ENCODE measurements around the gene ANO6. TPM values are rescaled to one million over a fixed set of nuclear protein-coding genes. Genes with fewer than 3 reads are reported as not detected.

ANO6 gene
- total and polyA plus RNA-seq, 2 donors (not counting 1 experiment from before 2014, with no cell fraction given): 6.6 to 19.5 TPM

DNA sequence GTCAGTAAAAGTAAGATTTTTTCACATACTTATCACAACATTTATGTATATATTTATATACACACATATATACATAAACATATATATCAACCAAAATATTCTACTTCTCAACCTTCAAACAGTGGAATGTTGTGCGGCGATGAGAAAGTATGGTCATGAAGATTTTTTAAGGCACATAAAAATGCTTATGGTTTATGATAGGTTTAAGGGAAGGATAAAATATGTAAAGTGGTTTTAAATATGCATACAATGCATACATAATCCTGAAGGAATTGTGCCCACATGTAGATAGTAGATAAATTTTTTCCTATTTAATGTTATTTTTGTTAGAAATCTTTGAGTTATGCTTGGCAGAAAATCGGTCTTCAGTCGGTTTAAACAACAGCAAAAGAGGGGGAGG, 182.7 kb downstream of the ANO6 start:
- no peak overlapping the region for H2AFZ ChIP-seq (ENCODE audit: insufficient read depth, low read depth, low read length, poor library complexity, severe bottlenecking)
- TF ChIP-seq EZH2 (IDR thresholded peaks at IDR 0.05; ENCODE audit: borderline replicate concordance, insufficient read depth, low read depth, low read length, poor library complexity, severe bottlenecking) (no peak), CTCF (IDR thresholded peaks at IDR 0.05) (no peak)
- H3K4me1 Mint-ChIP-seq: no peaks in the 10 kb centered on the region
- H3K9me3 Mint-ChIP-seq (ENCODE audit: insufficient read depth): peaks cover 5% of the 10 kb centered on the region
- H4K20me1 ChIP-seq (ENCODE audit: control insufficient read depth, insufficient read depth, low read length, poor library complexity, severe bottlenecking): no peaks in the 10 kb centered on the region
- H3K27me3 Mint-ChIP-seq: no peaks in the 10 kb centered on the region
- intact Hi-C loops (cut with micrococcal nuclease): no loop called here
- H3K79me2 ChIP-seq (ENCODE audit: control insufficient read depth, insufficient read depth, low read length): no peaks in the 10 kb centered on the region
- H3K9me3 ChIP-seq (ENCODE audit: control extremely low read depth in 1 of 3, control insufficient read depth in 2 of 3, insufficient read depth in 1 of 3, low read length in 2 of 3): no peaks in the 10 kb centered on the region
- H3K9ac ChIP-seq (ENCODE audit: low read length): no peak overlapping the region
- no CpG with 5 or more reads among the region's 4 CpGs for WGBS (ENCODE audit: insufficient coverage)
- no peak overlapping the region for H3K4me2 ChIP-seq (replicated peaks; ENCODE audit: low read depth, low read length, poor library complexity, severe bottlenecking)
- no peak overlapping the region for H3K27ac ChIP-seq (ENCODE audit: low read length in 2 of 2)
- no peaks in the 10 kb centered on the region for H3K27me3 ChIP-seq (replicated peaks in 1 of 4; ENCODE audit: control extremely low read depth in 1 of 4, control insufficient read depth in 3 of 4, insufficient read depth in 4 of 4, low read length in 3 of 4)
- DNase-seq (no peak), ATAC-seq (ENCODE audit: low read depth) (no peak)
- ChIA-PET POLR2A (no interaction called here), CTCF (no interaction called here)
- no peaks in the 10 kb centered on the region for H3K4me1 ChIP-seq (ENCODE audit: control insufficient read depth in 2 of 2, insufficient read depth in 2 of 2, low read length in 2 of 2)
- H3K4me3 ChIP-seq (ENCODE audit: control extremely low read depth in 1 of 5, extremely low read depth in 1 of 5, insufficient read depth in 1 of 5, low read depth in 2 of 5, low read length in 4 of 5): no peak overlapping the region
- peaks cover 1 to 14% of the 10 kb centered on the region in 2 experiments for H3K36me3 ChIP-seq (replicated peaks in 1 of 2; ENCODE audit: control extremely low read depth in 1 of 2, control insufficient read depth in 1 of 2, extremely low read depth in 1 of 2, insufficient read depth in 2 of 2, low read length in 1 of 2)
- no peak overlapping the region for H3K27ac Mint-ChIP-seq
- H3K4me3 Mint-ChIP-seq: no peak overlapping the region

DNA sequence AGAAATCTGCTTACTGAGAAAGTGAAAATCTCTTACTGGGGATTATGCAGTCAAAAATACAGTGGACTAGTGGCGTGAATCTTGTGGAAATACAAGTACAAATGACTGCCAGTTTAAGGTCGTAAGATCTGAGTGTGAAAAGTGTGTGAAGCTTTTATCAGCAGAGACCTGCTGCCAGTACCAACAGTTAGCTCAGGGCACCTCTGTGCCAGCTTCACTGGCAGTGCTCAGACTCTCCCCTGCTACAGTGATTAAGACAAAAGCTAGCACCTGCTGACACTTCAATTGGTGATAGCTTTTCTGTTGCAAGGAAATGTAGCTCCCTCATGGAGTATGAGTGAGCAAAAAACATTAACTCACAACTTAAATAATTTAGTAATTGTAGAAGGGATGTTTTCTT, 185.1 kb downstream of the ANO6 start:
- intact Hi-C loops (cut with micrococcal nuclease): no loop called here
- H3K36me3 ChIP-seq (replicated peaks in 1 of 2; ENCODE audit: control extremely low read depth in 1 of 2, control insufficient read depth in 1 of 2, extremely low read depth in 1 of 2, insufficient read depth in 2 of 2, low read length in 1 of 2): peaks cover 1 to 17% of the 10 kb centered on the region in 2 experiments
- 96% methylated on average over 2 of the region's 2 CpGs for WGBS (ENCODE audit: insufficient coverage)
- H3K9me3 ChIP-seq (ENCODE audit: control extremely low read depth in 1 of 3, control insufficient read depth in 2 of 3, insufficient read depth in 1 of 3, low read length in 2 of 3): no peaks in the 10 kb centered on the region
- H3K4me2 ChIP-seq (replicated peaks; ENCODE audit: low read depth, low read length, poor library complexity, severe bottlenecking): no peak overlapping the region
- Mint-ChIP-seq H3K9me3 (ENCODE audit: insufficient read depth) (peaks cover 3% of the 10 kb centered on the region), H3K27me3 (no peaks in the 10 kb centered on the region), H3K4me3 (no peak overlapping the region), H3K4me1 (no peaks in the 10 kb centered on the region), H3K27ac (no peak overlapping the region)
- no peak overlapping the region for H3K4me3 ChIP-seq (ENCODE audit: control extremely low read depth in 1 of 5, extremely low read depth in 1 of 5, insufficient read depth in 1 of 5, low read depth in 2 of 5, low read length in 4 of 5)
- POLR2A ChIA-PET: no interaction called here
- ATAC-seq (ENCODE audit: low read depth) (no peak), DNase-seq (no peak)
- no peaks in the 10 kb centered on the region for H3K27me3 ChIP-seq (replicated peaks in 1 of 4; ENCODE audit: control extremely low read depth in 1 of 4, control insufficient read depth in 3 of 4, insufficient read depth in 4 of 4, low read length in 3 of 4)
- H4K20me1 ChIP-seq (ENCODE audit: control insufficient read depth, insufficient read depth, low read length, poor library complexity, severe bottlenecking): no peaks in the 10 kb centered on the region
- no peaks in the 10 kb centered on the region for H3K4me1 ChIP-seq (ENCODE audit: control insufficient read depth in 2 of 2, insufficient read depth in 2 of 2, low read length in 2 of 2)
- CTCF ChIA-PET: interaction anchor here (1.1 kb wide), 1 partner anchor 49 kb away, joined by 3 read pairs; no protein-coding TSS in a partner anchor
- H2AFZ ChIP-seq (ENCODE audit: insufficient read depth, low read depth, low read length, poor library complexity, severe bottlenecking): no peak overlapping the region
- H3K27ac ChIP-seq (ENCODE audit: low read length in 2 of 2): no peak overlapping the region
- TF ChIP-seq EZH2 (IDR thresholded peaks at IDR 0.05; ENCODE audit: borderline replicate concordance, insufficient read depth, low read depth, low read length, poor library complexity, severe bottlenecking) (no peak), CTCF (IDR thresholded peaks at IDR 0.05) (no peak)
- H3K9ac ChIP-seq (ENCODE audit: low read length): no peak overlapping the region
- no peaks in the 10 kb centered on the region for H3K79me2 ChIP-seq (ENCODE audit: control insufficient read depth, insufficient read depth, low read length)

Measured in B cell (primary cell).